Left lung (tissue), 10 donors: Measurements from ENCODE around the gene BICDL1. TPM values are rescaled to one million over a fixed set of nuclear protein-coding genes. Genes with fewer than 3 reads are reported as not detected.
"Not testable (repeated sequence)": the region's sequence is repeated elsewhere in the genome, so short reads cannot be mapped to it uniquely, and the experiment has no call there.

Experiments used
- ATAC-seq: fragments of 200-7000 bp; cut with Tn5 transposase; one replicate; pipeline ENCODE4 v1.9.1; 2020; ENCODE audit warnings: moderate library complexity
- DNase-seq, 4 donors: peaks; one replicate each; pipeline ENCODE4 v3.0.0-alpha.2; 2013 to 2020
- H3K27ac ChIP-seq, 2 donors: fragments of 200-600 bp; sonication (generic) in 1 of 2; one replicate each; pipeline versions ENCODE4 v1.5.0 to v1.8.0; 2020 to 2021
- H3K27me3 ChIP-seq, 2 donors: fragments of 200-600 bp; sonication (generic) in 1 of 2; one replicate each; pipeline versions ENCODE4 v1.5.0 to v1.8.0; 2020 to 2021
- H3K36me3 ChIP-seq, 2 donors: fragments of 200-600 bp; sonication (generic) in 1 of 2; one replicate each; pipeline versions ENCODE4 v1.5.0 to v1.8.0; 2020 to 2021
- H3K4me1 ChIP-seq, 2 donors: fragments of 200-600 bp; one replicate each; pipeline ENCODE4 v1.8.0; 2021
- H3K4me3 ChIP-seq, 2 donors: fragments of 200-600 bp; sonication (generic) in 1 of 2; one replicate each; pipeline versions ENCODE4 v1.5.0 to v1.8.0; 2020 to 2021; ENCODE audit warnings: mild to moderate bottlenecking in 1 of 2
- H3K9me3 ChIP-seq, 2 donors: fragments of 200-600 bp; sonication (generic) in 1 of 2; one replicate each; pipeline versions ENCODE4 v1.5.0 to v1.8.0; 2020 to 2021
- intact Hi-C, 2 donors: fragments of 100-400 bp; cut with DNase I; formaldehyde crosslinking; loops; one replicate each; pipeline versions ENCODE4 v1.11.2 to v1.14.2; 2022
- polyA plus RNA-seq, 6 donors: library from polyadenylated mRNA; unstranded; fragments of 120-200 nt; gene quantifications; one replicate each; pipeline ENCODE4 v1.2.1, GENCODE V29; 2013; ENCODE audit not compliant: insufficient read length in 6 of 6
- total RNA-seq, 2 donors: library from RNA; stranded (reverse); fragmentation: NEBNext Ultra II Directional; extraction: Animal tissue kit (Norgen Biotek cat#: 25700); gene quantifications; one replicate each; pipeline ENCODE4 v1.2.1, GENCODE V29; 2021
- TF ChIP-seq, protein P1 (sequence below), 2 donors: fragments of 200-600 bp; sonication (generic) in 1 of 2; IDR thresholded peaks; one replicate each; pipeline versions ENCODE4 v1.5.0 to v1.8.0; 2021; ENCODE audit warnings: antibody characterized with exemption in 2 of 2
- donor health status: DM: no; HTN: yes; CAD: no.
- donor health status: DM: no; HTN: no; CAD: no.

The BICDL1 gene
- total and polyA plus RNA-seq, 8 donors: 1.8 to 12.0 (median 3.3) TPM

DNA sequence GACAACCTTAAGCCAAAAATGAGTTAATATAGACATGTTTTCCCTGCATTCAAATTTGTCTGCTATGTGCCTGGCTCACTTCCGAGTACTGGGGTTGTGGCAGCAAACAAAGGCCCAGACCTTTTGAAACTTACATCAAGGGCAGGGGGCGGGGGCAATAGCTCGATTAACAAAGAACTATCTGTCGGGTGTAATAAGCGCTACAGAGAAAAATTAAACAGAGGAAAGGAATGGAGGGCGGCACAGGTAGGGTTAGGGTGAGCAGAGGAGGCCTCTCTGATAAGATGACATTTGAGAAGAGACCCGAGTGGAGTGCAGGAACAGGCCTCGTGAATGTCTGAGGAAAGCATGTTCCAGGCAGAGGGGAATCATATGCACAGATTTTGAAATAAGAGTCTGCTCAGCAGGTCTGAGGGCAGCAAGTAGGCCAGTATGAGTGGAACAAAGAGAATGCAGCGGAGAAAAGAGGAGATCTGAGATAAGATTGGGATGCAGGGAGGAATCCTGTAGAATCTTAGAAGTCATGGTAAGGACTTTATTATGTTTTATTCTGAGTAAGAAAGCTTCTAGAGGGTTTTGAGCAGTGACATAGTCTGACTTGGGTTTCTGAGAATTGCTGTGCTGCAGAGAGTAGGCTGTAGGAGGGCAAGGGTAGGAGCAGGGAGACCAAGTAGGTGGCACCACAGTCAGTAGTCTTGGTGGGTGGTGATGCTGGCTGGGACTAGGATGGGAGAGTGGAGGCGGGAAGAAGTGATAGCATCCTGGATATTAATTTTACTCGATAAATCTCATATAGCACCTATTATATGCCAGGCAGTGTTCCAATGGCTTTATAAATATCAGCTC lies 52.6 kb downstream of the BICDL1 start:
- intact Hi-C loops: no loop called here
- ATAC-seq (peak; percentile 17), DNase-seq (peak in 1 of 4 donors; percentile 7)
- Histone ChIP-seq H3K27me3 (no peaks in the 10 kb centered on the region), H3K4me3 (no peak overlapping the region), H3K27ac (no peak overlapping the region), H3K36me3 (no peaks in the 10 kb centered on the region), H3K4me1 (no peaks in the 10 kb centered on the region), H3K9me3 (no peaks in the 10 kb centered on the region)
- TF ChIP-seq, protein P1, sequence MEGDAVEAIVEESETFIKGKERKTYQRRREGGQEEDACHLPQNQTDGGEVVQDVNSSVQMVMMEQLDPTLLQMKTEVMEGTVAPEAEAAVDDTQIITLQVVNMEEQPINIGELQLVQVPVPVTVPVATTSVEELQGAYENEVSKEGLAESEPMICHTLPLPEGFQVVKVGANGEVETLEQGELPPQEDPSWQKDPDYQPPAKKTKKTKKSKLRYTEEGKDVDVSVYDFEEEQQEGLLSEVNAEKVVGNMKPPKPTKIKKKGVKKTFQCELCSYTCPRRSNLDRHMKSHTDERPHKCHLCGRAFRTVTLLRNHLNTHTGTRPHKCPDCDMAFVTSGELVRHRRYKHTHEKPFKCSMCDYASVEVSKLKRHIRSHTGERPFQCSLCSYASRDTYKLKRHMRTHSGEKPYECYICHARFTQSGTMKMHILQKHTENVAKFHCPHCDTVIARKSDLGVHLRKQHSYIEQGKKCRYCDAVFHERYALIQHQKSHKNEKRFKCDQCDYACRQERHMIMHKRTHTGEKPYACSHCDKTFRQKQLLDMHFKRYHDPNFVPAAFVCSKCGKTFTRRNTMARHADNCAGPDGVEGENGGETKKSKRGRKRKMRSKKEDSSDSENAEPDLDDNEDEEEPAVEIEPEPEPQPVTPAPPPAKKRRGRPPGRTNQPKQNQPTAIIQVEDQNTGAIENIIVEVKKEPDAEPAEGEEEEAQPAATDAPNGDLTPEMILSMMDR (IDR thresholded peaks at IDR 0.05): no peak

DNA sequence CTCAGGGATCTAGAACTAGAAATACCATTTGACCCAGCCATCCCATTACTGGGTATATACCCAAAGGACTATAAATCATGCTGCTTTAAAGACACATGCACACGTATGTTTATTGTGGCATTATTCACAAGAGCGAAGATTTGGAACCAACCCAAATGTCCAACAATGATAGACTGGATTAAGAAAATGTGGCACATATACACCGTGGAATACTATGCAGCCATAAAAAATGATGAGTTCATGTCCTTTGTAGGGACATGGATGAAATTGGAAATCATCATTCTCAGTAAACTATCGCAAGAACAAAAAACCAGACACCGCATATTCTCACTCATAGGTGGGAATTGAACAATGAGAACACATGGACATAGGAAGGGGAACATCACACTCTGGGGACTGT lies 56.3 kb downstream of the BICDL1 start:
- H3K36me3 ChIP-seq, H3K4me3 ChIP-seq, ATAC-seq, H3K9me3 ChIP-seq, H3K4me1 ChIP-seq, DNase-seq, intact Hi-C loops, H3K27ac ChIP-seq, H3K27me3 ChIP-seq: not testable (repeated sequence)

DNA sequence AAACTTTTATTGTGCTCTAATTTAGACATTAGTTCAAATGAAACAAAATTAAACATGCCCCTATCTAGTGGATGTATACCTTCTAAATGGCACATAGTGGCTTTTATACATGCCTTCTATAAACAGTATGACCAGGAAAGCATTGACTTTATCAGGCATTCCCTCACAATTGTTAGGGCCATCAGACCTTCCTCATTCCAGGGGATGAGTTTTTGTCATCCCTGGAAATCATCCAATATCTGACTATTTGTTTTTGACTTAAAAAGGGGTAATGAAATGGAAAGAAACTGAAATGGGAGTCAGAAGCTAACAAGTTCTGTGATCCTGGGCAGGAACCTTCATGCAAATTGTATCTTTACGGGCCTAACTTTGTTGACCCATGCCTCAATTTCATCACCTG lies 58.0 kb downstream of the BICDL1 start:
- TF ChIP-seq, protein P1 (IDR thresholded peaks at IDR 0.05): no peak
- ATAC-seq (no peak), DNase-seq (no peak)
- Histone ChIP-seq H3K27me3 (no peaks in the 10 kb centered on the region), H3K4me1 (no peaks in the 10 kb centered on the region), H3K4me3 (no peak overlapping the region), H3K9me3 (no peaks in the 10 kb centered on the region), H3K36me3 (no peaks in the 10 kb centered on the region), H3K27ac (no peak overlapping the region)
- intact Hi-C loops: no loop called here

DNA sequence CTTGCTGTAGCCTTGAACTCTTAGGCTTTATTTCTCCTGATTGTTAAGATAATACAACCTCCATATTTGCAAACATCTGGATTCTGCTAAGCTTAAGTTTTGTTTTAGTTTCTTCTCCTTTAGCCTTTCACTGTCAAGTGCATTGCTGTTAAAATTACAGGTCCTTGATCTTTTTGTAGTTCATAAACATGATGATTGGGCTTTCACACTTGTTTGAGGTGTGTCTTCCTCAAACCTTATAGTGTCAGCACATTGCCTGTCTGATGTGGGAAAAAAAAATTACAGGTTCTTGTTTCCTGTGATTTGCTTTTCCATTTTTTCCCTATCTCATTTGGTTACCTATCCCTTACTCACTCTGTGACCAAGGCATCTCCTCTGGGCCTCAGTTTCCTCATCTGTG lies 59.2 kb downstream of the BICDL1 start:
- TF ChIP-seq, protein P1 (IDR thresholded peaks at IDR 0.05): no peak
- no peak for DNase-seq

DNA sequence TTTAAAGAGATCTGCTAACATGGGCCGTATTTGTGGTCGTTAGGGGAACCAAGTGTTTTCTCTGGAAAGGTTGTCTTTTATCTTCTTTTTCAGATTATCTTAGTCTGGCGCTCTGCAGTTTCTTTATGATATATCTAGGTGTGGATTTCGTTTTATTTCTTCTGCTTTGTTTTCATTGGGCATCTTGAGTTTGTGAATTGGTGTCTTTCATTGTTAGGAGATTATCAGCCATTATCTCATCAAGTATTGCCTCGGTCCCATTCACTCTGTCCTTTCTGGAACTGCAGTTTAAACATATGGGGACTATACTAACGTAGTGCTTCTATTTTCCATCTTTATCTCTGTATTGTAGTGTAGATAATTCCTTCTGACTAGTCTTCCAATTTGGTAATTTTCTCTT lies 60.4 kb downstream of the BICDL1 start:
- ATAC-seq: no peak
- Histone ChIP-seq H3K27ac (no peak overlapping the region), H3K4me1 (no peaks in the 10 kb centered on the region), H3K27me3 (no peaks in the 10 kb centered on the region), H3K9me3 (no peaks in the 10 kb centered on the region), H3K4me3 (no peak overlapping the region), H3K36me3 (no peaks in the 10 kb centered on the region)
- no peak for DNase-seq
- TF ChIP-seq, protein P1 (IDR thresholded peaks at IDR 0.05): no peak
- intact Hi-C loops: no loop called here

More for the DNA sequence above, 59.2 kb downstream of the BICDL1 start:
- no peaks in the 10 kb centered on the region for H3K9me3 ChIP-seq
- intact Hi-C loops: no loop called here
- no peak overlapping the region for H3K27ac ChIP-seq
- no peaks in the 10 kb centered on the region for H3K27me3 ChIP-seq
- H3K4me3 ChIP-seq: no peak overlapping the region
- H3K4me1 ChIP-seq: no peaks in the 10 kb centered on the region
- ATAC-seq: no peak
- H3K36me3 ChIP-seq: no peaks in the 10 kb centered on the region
